Left ventricle myocardium inferior (tissue), 1 donor: ENCODE measurements around the gene SYT13. TPM values are rescaled to one million over a fixed set of nuclear protein-coding genes. Genes with fewer than 3 reads are reported as not detected.

Experiments
- DNase-seq: peaks from one replicate; pipeline ENCODE4 v3.0.0-alpha.2; 2020
- H3K27ac ChIP-seq: fragments of 200-600 bp; replicated peaks from 2 replicates; pipeline ENCODE4 v1.8.0; 2021
- H3K27me3 ChIP-seq: fragments of 200-600 bp; 2 replicates; pipeline ENCODE4 v1.8.0; 2021; ENCODE audit warnings: low read depth
- H3K36me3 ChIP-seq: fragments of 200-600 bp; 2 replicates; pipeline ENCODE4 v1.8.0; 2021
- H3K4me1 ChIP-seq: fragments of 200-600 bp; 2 replicates; pipeline ENCODE4 v1.8.0; 2021
- H3K4me3 ChIP-seq: fragments of 200-600 bp; 2 replicates; pipeline ENCODE4 v1.8.0; 2021; ENCODE audit warnings: mild to moderate bottlenecking, moderate library complexity
- H3K9me3 ChIP-seq: fragments of 200-600 bp; replicated peaks from 2 replicates; pipeline ENCODE4 v1.8.0; 2021
- CTCF ChIP-seq: fragments of 200-600 bp; IDR thresholded peaks from 2 replicates; pipeline ENCODE4 v1.8.0; 2021; ENCODE audit warnings: antibody characterized with exemption, mild to moderate bottlenecking, borderline replicate concordance
- intact Hi-C: fragments of 100-400 bp; cut with micrococcal nuclease; formaldehyde crosslinking; loops from one replicate; pipeline ENCODE4 v1.11.0; 2022
- total RNA-seq: library from RNA; stranded (reverse); fragmentation: NEBNext Ultra II Directional; extraction: Animal tissue kit (Norgen Biotek cat#: 25700); gene quantifications from one replicate; pipeline ENCODE4 v1.2.1, GENCODE V29; 2021
- donor health status: DM: no; HTN: yes; CAD: no; lungs with severe emphysema.

SYT13 gene
- total RNA-seq, 1 donor from 2014 or later, result 5.9 TPM

DNA sequence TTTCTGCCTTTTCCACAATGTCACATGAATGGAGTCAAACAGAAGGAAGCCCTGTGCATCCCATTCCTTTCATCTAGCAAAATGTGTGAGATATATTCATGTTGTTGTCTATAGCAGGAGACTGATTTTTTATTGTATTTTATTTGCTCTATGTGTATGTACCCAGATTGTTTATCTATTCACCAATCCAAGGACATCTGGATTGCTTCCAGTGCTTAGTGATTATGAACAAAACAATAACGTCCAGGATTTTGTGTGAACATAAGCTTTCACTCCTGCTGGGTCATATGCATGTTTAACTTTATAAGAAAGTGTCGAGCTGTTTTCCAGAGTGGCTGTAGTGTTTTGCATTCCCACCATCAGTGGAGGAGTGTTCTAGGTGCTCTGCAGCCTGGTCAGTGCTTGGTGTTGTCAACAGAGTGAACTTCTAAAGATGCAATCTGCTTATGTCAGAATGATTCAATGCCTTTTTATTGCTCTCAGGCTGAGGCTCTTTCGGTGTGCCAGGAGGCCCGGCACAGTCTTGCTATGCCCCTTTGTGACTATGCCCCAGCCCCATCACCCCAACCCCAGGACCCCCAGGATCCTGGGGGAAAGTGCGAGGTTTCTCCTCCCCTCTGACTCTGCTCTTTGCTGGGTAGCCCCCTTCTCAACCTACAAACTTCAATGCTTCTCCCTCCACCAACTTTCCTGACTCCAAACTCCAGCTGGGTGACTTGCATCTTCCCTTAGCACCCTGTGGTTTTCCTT lies 19.9 kb upstream of the SYT13 start:
- no peaks in the 10 kb centered on the region for H3K36me3 ChIP-seq
- no peaks in the 10 kb centered on the region for H3K4me1 ChIP-seq
- DNase-seq, result no peak
- H3K27ac ChIP-seq, result no peak overlapping the region
- H3K9me3 ChIP-seq, result no peaks in the 10 kb centered on the region
- H3K4me3 ChIP-seq, result no peak overlapping the region
- intact Hi-C loops, result no loop called here
- no peak for TF ChIP-seq CTCF
- H3K27me3 ChIP-seq, result peaks cover 32% of the 10 kb centered on the region

DNA sequence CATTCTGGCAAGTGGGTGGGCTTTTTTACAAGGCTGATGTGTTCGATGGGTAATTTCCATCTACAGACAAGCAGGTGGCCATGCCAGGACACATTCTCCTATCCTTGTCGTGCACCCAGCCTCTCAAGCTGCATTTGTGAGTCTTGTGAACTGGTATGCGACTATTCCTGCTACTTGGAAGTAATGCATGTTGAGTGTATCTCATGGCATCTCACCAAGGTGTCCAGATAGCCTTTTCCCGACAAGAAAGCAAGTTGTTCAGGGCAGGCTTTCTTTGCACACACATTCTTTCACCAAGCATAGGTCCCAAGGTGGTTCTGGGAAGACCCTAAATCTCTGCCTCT lies 18.8 kb upstream of the SYT13 start:
- Histone ChIP-seq H3K4me3 (no peak overlapping the region), H3K36me3 (no peaks in the 10 kb centered on the region), H3K9me3 (no peaks in the 10 kb centered on the region), H3K4me1 (no peaks in the 10 kb centered on the region), H3K27me3 (peaks cover 32% of the 10 kb centered on the region), H3K27ac (no peak overlapping the region)
- intact Hi-C loops, result no loop called here
- DNase-seq, result no peak
- no peak for TF ChIP-seq CTCF

GRCh38 chr11:45304111-45304991 lies 18.2 kb upstream of the SYT13 start:
- no peak for TF ChIP-seq CTCF
- Histone ChIP-seq H3K27me3 (peaks cover 36% of the 10 kb centered on the region), H3K9me3 (no peaks in the 10 kb centered on the region), H3K36me3 (no peaks in the 10 kb centered on the region), H3K4me3 (no peak overlapping the region), H3K4me1 (no peaks in the 10 kb centered on the region), H3K27ac (no peak overlapping the region)
- no peak for DNase-seq
- intact Hi-C loops, result no loop called here

DNA sequence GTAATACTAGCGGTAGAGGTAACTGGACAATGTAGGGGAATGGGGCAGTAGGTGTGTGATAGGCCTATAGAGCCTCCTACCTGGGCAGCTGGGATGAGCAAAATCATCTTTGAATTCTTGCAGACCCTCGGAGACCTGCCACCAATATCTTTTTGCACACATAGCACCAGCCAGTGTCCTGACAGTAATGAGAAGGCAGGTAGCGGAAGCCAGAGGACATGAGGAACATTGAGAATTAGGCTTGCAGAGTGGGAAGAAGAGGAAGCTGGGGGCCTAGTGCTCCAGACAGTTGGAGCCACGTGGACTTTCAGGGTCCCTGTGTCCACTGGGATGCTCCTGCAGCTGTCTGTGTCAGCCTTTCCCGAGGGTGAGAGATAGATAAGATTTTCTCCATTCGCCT lies 17.2 kb upstream of the SYT13 start:
- Histone ChIP-seq H3K4me1 (no peaks in the 10 kb centered on the region), H3K27ac (no peak overlapping the region), H3K9me3 (no peaks in the 10 kb centered on the region), H3K4me3 (no peak overlapping the region), H3K36me3 (no peaks in the 10 kb centered on the region), H3K27me3 (peaks cover 35% of the 10 kb centered on the region)
- intact Hi-C loops, result no loop called here
- DNase-seq, result no peak
- no peak for TF ChIP-seq CTCF

GRCh38 chr11:45301537-45302246 lies 15.6 kb upstream of the SYT13 start:
- H3K36me3 ChIP-seq, result no peaks in the 10 kb centered on the region
- peaks cover 27% of the 10 kb centered on the region for H3K27me3 ChIP-seq
- DNase-seq, result no peak
- H3K27ac ChIP-seq, result no peak overlapping the region
- H3K4me1 ChIP-seq, result no peaks in the 10 kb centered on the region
- no peaks in the 10 kb centered on the region for H3K9me3 ChIP-seq
- no peak for TF ChIP-seq CTCF
- no peak overlapping the region for H3K4me3 ChIP-seq
- intact Hi-C loops, result no loop called here
